Stimulated activated CD8-positive, alpha-beta memory T cell treated with anti-CD3 and anti-CD28 coated beads, Interleukin-4, amount 100 ng/mL, for 4 hours (primary cell): ENCODE data around the gene B4GALT7.
"Not testable (repeated sequence)": the region's sequence is repeated elsewhere in the genome, so short reads cannot be mapped to it uniquely, and the experiment has no call there.

Experiments used
- DNase-seq, 2 donors: peaks; one replicate each; pipeline ENCODE4 v3.0.0-alpha.2; 2020; ENCODE audit warnings: low read depth in 2 of 2, low spot score in 1 of 2

Gene B4GALT7, protein sequence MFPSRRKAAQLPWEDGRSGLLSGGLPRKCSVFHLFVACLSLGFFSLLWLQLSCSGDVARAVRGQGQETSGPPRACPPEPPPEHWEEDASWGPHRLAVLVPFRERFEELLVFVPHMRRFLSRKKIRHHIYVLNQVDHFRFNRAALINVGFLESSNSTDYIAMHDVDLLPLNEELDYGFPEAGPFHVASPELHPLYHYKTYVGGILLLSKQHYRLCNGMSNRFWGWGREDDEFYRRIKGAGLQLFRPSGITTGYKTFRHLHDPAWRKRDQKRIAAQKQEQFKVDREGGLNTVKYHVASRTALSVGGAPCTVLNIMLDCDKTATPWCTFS

DNA sequence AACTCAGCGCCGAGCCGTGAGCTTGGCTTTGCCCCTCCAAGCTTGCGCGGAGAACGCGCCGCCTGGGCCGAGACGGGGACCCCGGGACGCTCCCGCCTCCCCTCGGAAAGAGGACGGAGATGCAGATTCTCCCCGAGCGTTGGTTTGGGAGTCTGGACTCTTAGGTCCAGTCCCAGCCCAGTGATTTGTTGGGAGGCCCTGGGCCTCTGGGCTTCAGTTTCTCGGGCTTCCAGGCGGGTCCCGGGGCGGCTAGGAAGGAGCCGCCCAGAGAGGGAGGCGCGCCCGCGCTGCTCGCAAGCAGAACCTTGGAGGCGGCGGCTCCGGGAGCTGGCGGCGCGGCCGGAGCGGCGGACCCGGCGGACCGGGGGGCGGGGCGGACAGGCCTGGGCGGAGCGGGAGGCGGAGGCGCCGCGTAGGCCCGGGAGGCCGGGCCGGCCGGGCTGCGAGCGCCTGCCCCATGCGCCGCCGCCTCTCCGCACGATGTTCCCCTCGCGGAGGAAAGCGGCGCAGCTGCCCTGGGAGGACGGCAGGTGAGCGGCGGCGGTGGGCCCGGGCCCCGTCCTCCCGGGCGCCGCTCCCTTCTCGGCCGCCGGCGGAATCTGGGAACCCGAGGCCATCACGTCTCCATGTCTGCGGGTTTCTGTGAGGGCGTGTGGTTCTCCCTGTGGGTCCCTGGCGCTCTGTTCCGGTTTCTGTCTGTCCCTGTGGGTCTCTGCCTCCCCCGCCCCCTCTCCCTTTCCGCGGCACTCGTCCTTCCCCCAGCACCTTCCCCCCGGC, at the start of gene B4GALT7:
B4GALT7 (plus strand) TSS at position 402 of the 777 bp plus-strand sequence; CDS start at position 481, 79 bp downstream.
- DNase-seq, result peak; percentile 65 to 75

DNA sequence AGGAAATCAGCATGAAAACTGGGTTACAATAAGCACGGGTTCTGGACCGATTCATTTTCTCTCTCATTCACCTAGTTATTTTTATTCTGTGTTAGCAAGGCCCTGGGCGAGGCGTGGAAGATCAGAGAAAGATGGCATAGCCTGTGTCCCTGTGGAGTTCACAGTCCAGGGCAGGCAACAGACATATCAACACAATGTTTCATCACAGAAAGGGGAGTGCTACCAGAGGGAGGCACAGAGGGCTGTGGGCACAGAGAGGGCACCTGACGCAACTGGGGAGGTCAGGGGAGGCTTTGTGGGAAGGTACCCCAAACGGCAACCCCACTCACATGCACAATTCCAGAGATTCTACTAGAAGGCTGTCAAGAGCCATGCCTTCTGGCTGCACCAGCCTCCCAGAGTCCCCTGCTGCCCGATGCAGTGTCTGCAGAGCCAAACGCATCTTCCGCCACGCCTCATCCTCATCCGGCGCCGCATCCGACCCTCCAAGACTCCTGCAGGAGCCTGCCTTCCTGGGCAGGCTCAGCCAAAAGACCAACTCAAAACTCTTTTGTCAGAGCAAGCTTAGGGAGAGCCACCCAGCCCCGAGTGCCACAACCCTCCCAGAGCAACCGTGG, 47.0 kb upstream of the B4GALT7 start:
- no peak for DNase-seq

DNA sequence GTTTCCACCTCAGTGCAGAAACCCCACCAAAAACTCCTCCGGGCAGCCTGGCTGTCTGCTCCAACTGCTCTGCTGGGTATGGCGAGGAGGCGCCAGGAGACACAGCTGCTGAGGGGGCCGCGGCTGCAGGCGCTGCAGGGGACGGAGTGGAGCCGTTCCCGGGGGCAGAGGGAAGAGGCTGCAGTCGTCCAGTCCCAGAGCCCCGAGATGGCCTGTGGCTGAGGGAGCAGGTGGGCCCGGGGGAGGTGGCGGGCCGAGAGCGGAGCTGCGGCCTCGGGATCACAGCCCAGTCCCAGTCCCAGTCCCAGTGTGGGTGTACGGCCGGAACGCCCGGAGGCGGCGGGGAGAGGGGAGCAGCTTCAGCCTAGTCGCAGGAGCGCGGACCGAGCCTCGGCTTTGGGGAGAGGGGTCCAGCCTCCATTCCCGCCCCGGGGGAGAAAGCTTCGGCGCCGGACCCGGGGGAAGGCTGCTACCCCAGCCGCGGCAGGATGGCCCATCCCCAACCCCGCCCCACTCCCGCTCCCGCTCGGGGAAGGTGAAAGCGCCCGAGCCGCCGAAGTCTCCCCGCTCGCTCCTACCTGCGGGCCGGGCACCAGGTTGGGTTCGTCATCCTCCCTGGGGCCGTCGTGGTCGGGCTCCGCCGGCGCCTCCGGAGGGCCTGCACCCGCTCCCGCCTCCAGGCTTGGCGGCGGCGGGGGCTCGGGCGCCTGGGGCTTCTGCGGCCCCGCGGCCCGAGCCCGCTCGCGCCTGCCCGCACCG, 46.1 kb upstream of the B4GALT7 start:
- DNase-seq, result peak; percentile 14

DNA sequence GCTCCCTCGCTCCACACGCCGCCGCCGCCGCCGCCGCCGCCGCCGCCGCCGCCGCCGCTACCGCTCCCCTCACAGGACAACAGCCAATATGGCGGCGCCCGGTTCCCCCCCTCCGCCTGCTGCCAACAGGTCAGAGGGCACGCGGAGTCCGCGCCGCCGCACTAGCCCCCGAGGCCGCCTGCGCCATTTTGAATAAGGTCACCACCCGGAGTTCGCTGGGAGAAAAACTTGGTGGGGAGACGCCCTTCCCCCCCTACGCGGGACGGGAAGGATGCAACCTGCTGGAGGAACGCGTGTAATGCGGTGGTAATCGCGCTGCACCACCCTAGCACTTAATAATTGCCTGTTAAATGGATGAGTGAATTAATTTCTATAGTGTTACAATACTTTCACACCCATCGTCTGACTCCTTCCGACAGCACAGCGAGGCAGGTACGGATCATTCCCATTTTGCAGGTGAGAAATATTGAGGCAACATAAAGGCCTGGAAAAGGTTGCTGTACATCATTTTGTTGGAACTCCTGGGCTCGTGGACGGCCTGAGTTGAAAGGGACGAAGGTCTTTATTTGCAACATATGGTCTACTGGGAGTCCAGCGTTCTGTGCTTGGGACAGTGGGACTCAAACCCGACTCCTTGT, 45.3 kb upstream of the B4GALT7 start, which contains the start of gene FAM193B:
FAM193B (minus strand) TSS at position 90 of the 638 bp plus-strand sequence. CDS start 105 bp downstream, outside the sequence.
- DNase-seq, result peak; percentile 87 to 91

DNA sequence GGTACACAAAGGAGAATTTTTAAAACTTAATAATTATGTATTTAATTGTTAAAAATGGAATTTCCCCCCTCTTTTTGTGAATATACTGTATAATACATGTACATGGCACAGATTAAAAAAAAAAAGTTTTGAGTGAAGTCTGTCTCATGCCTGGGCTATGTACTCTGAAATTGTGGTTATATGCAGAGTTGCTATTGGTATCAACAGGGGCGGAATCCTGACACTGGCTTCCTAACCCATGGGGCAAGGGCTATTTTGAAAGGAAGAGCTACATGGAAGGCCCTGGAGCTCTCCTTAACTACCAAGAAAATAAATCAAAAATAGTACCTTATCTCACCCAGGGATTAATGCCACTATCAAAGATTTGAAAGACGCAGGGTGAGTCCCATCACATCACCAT, 44.7 kb upstream of the B4GALT7 start:
- no peak for DNase-seq

DNA sequence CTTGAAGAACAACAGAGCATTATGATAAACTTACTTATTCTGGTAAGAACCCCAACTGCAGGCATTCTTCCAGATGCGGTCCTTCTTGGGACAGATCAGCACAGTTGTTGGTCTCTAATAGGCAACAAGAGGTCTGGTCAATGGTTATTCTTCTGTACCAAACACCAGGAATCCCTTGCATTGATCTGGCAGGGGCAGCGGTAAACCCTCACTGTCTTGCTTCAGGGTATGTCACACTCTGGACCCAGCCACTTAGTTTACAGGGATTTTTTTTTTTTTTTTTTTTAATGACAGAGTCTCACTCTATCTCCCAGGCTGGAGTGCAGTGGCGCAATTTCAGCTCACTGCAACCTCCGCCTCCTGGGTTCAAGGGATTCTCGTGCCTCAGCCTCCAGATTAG, 44.3 kb upstream of the B4GALT7 start:
- DNase-seq, result no peak

DNA sequence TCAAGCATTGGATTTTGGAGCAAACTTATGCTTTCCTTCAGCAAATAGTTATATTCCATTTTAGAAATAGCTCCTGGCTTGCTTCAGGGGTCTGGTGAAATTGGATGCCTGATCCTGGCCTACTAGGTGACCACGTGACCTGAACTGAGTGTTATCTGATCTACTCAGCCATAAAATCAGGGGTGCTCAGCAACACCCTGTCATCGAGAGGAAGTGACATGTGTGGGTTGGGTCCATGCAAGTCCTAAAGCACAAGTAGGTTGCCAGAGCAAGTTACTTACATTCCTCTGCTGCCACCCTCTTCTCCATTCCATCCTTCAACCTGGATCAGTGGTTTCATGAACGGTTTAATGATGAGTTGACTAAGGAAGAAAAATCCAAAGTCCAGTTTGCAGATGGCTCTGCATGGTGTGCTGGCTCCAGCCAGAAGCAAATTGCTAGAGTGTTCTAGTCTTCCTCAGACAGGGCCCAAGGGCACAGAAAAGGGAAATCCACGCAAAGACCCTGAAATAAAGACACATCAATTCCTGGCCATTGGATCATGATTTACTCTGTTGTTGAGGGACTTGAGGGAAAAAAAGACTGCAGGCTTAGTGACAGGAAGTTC, 42.8 kb upstream of the B4GALT7 start:
- no peak for DNase-seq

DNA sequence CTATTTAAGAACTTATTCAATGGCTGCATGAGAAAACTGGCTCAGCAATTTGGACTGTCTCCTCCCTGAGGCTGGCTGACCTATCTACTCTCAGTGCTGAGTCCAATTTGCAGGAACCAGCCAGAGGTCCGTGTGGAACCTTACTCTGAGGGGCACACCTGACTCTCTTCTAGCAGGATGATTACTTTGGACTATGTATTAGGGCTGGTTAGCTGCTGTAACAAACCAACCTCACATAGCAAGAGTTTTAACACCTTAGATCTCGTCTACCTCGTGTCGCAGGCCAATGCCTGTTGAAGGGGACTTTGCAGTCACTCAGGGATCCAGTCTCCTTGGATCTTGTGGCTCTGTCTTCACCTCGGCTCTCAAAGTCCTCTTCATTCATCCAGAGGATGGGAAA, 42.1 kb upstream of the B4GALT7 start:
- no peak for DNase-seq

DNA sequence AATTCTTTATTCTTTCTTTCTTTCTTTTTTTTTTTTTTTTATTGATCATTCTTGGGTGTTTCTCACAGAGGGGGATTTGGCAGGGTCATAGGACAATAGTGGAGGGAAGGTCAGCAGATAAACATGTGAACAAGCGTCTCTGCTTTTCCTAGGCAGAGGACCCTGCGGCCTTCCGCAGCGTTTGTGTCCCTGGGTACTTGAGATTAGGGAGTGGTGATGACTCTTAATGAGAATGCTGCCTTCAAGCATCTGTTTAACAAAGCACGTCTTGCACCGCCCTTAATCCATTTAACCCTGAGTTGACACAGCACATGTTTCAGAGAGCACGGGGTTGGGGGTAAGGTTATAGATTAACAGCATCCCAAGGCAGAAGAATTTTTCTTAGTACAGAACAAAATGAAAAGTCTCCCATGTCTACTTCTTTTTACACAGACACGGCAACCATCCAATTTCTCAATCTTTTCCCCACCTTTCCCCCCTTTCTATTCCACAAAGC, 40.4 kb upstream of the B4GALT7 start:
- not testable (repeated sequence) for DNase-seq

DNA sequence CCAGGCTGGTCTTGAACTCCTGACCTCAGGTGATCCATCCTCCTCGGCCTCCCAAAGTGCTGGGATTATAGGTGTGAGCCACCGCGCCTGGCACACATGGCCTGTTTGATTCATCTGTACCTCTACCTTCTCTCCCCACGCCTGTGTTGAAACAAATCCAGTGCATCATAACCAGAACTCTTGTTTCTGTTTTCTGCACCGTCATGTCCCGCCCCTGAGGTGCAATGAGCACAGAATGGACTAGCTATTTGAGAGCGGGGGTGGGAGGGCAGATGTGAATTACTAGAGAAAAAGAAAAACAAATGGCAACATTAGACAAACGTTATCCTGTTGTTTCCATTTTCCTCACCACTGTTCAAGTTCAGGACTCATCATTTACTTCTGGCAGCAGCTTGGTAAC, 34.9 kb upstream of the B4GALT7 start:
- no peak for DNase-seq

DNA sequence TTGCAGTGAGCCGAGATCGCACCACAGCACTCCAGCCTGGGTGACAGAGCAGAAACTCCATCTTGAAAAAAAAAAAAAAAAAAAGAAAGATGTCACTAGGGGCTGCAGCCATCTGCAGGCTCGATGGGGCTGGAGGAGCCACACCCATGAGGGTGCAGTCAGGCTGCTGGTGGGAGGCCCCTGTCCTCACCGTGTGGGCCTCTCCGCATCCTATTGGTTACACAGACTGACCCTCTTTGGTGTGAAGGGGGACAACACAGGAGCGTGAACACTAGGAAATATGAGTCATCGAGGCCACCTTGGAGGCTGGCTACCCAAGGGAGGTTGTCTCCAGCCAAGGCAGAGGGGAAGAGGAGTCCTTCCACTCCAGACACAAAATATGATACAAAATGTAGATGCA, 31.6 kb upstream of the B4GALT7 start:
- no peak for DNase-seq

DNA sequence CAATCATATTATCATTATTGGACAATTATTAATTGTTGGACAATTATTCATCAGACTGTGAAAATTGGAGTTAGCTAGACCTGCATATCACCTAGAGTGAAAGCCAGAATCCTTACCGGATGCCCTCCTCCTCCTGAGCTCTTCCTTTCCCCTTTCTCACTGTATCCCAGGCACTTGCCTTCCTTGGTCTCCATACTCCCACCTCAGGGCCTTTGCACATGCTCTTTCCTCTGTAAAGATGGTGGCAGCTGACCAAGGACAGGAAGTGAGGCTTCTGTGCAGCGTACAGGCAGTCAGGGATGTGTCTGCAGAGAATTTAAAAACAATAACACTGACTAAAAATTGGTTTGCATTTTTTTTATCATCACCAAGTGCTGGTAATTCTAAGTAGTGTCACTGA, 30.0 kb upstream of the B4GALT7 start:
- DNase-seq, result no peak

DNA sequence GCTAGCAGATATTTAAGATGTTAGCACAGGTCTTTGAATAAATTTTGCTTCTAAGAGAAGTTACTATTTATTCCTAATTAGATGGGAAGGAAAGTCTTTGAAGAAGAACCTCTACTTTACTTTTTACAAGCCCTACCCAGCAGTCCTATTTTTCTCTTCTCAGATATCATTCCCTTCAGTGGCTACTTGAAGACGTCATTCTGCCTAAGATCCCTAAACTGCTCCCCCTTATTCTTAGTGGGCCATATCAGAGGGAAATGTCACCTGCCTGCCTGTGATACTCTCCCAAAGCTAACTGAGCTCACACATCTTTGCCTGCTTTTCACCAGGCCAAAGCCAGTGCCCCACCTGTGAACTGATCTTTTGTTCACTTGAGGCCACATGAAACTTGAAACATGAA, 24.4 kb upstream of the B4GALT7 start:
- no peak for DNase-seq

DNA sequence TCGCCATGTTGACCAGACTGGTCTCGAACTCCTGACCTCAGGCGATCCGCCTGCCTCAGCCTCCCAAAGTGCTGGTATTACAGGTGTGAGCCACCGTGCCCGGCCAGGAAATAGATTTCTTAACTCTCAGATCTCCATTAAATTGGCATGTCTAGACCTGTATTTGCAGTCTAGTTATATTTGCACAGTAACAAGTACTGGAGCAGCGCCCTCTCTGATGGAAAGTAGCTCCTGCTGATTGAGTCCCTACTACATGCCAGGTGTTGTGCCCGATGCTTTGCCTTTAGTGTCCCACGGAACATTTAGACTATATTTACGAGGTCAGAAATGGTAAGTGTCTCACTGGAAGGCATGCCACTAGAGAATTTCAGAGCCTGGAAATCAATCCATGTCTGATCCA, 23.8 kb upstream of the B4GALT7 start:
- DNase-seq, result no peak

DNA sequence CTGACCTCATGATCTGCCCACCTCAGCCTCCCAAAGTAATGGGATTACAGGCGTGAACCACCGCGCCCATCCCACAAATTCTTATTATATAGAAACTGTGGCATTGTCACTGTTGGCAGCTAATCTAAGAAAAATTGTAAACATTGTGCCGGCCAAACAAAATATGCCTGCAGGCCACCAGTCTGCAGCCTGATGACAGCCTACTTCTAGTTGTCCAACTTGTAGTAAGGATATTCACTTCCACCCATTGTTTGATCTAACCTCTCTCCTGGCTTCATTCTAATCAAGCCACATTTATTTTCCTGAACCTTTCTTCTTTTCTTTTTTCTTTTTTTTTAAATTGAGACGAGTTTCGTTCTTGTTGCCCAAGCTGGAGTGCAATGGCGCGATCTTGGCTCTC, 21.6 kb upstream of the B4GALT7 start:
- DNase-seq, result no peak

DNA sequence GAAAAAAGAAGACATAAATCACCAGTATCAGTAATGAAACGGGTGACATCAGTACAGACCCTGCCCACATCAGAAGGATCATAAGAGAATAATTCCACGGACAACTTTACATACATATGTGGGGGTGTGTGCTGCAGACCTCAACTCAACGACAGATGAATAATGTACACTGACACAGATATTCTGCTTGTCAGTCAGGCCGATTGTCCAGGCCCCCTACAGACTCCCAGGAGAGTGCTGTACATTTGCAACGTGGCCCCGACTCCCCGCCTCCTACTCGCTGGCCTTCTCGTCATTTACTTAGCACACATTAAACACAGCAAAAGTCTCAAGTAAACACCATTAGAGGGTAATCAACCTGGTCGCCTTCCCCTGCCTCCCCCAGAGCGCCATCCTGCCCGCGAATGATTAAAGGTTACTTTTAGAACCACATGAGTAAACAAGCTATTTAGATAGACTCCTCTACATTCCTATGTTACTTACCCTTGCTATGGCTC, 11.5 kb upstream of the B4GALT7 start:
- no peak for DNase-seq

DNA sequence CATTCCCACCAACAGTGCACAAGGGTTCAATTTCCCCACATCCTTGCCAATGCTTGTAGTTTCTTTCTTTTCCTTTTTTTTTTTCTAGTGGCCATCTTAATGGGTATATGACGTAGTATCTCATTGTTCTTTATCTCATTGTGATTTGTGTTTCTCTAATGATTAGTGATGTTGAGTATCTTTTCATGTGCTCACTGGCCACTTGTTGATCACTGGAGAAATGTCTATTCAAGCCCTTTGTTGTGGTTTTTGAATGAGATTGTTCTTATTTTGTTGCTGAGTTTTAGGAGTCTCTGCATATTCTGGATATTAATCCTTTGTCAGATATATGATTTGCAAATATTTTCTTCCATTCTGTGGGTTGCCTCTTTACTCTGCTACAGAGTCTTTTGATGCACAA, 9.5 kb upstream of the B4GALT7 start:
- DNase-seq, result no peak

DNA sequence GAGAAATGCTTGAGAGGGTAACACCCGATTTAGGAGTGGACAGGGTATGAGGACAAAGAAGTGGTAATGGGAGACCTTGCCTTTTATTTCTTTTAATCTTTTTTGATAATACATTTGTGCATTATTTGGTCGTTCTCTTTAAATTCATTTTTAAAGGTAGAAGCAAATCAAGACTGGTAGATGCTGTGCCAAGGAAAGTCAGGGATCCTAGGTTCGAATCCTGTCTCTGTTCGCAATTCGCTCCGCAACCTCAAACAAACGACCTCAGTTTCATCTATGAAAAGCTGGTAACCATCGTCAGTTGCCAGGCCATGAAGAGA, 8.3 kb upstream of the B4GALT7 start:
- DNase-seq, result no peak

DNA sequence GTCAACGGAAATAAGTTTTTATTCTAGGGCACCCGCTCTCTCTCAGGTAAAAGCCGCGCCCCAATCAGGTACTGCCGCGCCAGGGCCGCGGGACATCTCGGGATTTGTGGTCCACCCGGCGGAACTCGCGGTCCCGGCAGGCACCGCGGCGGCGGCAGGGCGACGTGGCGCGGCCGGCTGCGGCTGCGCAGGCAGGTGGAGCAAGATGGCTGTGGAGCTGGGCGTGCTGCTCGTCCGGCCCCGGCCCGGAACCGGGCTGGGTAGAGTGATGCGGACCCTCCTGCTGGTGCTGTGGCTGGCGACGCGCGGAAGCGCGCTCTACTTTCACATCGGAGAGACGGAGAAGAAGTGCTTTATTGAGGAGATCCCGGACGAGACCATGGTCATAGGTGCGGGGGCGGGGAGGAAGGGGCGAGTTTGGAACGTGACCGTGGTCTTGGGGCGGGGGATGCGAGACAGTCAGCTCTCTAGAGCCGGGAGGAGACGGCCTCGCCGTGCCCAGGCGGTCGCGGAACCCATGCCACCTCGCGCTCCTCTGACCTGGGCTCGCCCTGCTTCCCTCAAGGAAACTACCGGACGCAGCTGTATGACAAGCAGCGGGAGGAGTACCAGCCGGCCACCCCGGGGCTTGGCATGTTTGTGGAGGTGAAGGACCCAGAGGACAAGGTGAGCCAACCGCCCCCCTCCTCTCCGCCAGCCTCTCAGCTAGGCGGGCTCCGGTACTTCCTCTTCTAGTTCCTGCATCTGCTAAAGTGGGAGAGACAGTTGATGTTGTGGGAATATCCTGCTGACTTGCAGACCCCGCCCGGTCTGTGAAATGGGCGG, 7.7 kb upstream of the B4GALT7 start, which contains the start of gene TMED9:
TMED9 (plus strand) TSS at position 194 of the 825 bp plus-strand sequence; CDS start at position 206, 12 bp downstream.
- peak; percentile 63 to 82 for DNase-seq
